HepG2 (cell line): Measurements from ENCODE around the gene EPB41L2. TPM values are rescaled to one million over a fixed set of nuclear protein-coding genes. Genes with fewer than 3 reads are reported as not detected.

ENCODE experiments used
- ATF1 ChIP-seq: IDR thresholded peaks from 2 replicates; pipeline ENCODE4 v1.6.1; 2016; ENCODE audit warnings: mild to moderate bottlenecking, control low read depth
- CREM ChIP-seq, 2 experiments: sonication (generic) in 1 of 2; formaldehyde crosslinking in 1 of 2; IDR thresholded peaks; 2 replicates each; pipeline versions ENCODE4 v1.4.0 to v1.6.1; 2016 to 2020; ENCODE audit warnings: antibody characterized with exemption in 1 of 2, mild to moderate bottlenecking in 1 of 2, missing genetic modification reagents in 1 of 2
- HIVEP1 ChIP-seq: sonication (generic); formaldehyde crosslinking; IDR thresholded peaks from 2 replicates; pipeline ENCODE4 v1.4.0; 2020; ENCODE audit warnings: mild to moderate bottlenecking, missing genetic modification reagents
- KLF6 ChIP-seq: IDR thresholded peaks from 2 replicates; pipeline ENCODE4 v1.8.0; 2016; ENCODE audit warnings: missing biosample characterization, missing genetic modification reagents
- MAF1 ChIP-seq: sonication (generic); formaldehyde crosslinking; IDR thresholded peaks from 2 replicates; pipeline ENCODE4 v1.5.0; 2020; ENCODE audit warnings: missing genetic modification reagents, borderline replicate concordance
- RARG ChIP-seq: sonication (generic); formaldehyde crosslinking; IDR thresholded peaks from 2 replicates; pipeline ENCODE4 v1.4.0; 2020; ENCODE audit warnings: low read depth, mild to moderate bottlenecking, missing genetic modification reagents
- RCOR2 ChIP-seq: IDR thresholded peaks from 2 replicates; pipeline ENCODE4 v1.6.1; 2016; ENCODE audit warnings: missing biosample characterization, missing genetic modification reagents
- SMYD3 ChIP-seq: sonication (generic); formaldehyde crosslinking; IDR thresholded peaks from 2 replicates; pipeline ENCODE4 v1.8.1; 2023; ENCODE audit warnings: mild to moderate bottlenecking, missing genetic modification reagents
- SRSF9 ChIP-seq: fragments of 200-400 bp; formaldehyde crosslinking; IDR thresholded peaks from 2 replicates; pipeline ENCODE4 v1.6.1; 2018; ENCODE audit warnings: borderline replicate concordance, mild to moderate bottlenecking, low read depth, low read length; ENCODE audit not compliant: insufficient read depth, poor library complexity, severe bottlenecking
- TP53 ChIP-seq: sonication (generic); formaldehyde crosslinking; conservative IDR thresholded peaks from 2 replicates; pipeline ENCODE4 v1.4.0; 2020; ENCODE audit warnings: missing genetic modification reagents
- ZNF451 ChIP-seq: sonication (generic); formaldehyde crosslinking; IDR thresholded peaks from 2 replicates; pipeline ENCODE4 v1.5.0; 2020; ENCODE audit warnings: mild to moderate bottlenecking, missing genetic modification reagents
- ZNF674 ChIP-seq: sonication (generic); formaldehyde crosslinking; IDR thresholded peaks from 2 replicates; pipeline ENCODE4 v1.5.0; 2020; ENCODE audit warnings: low read depth, mild to moderate bottlenecking, missing genetic modification reagents
- ZNF83 ChIP-seq: sonication (generic); formaldehyde crosslinking; IDR thresholded peaks from 2 replicates; pipeline ENCODE4 v1.4.0; 2020; ENCODE audit warnings: missing genetic modification reagents, mild to moderate bottlenecking, borderline replicate concordance
- polyA plus RNA-seq, 8 experiments: library from polyadenylated mRNA; depleted of rRNA in 3 of 8; stranded (reverse) in 7 of 8; unstranded in 1 of 8; fragments of >200 nt; fragmentation: Illumina TruSeq in 4 of 8; extraction: Trizol in 4 of 8; gene quantifications; 2 replicates each; pipeline versions ENCODE4 v1.2.1 to v1.2.3, GENCODE V29; 2011 to 2016; ENCODE audit warnings: low read depth in 4 of 8, missing spikeins in 1 of 8, mixed read lengths in 1 of 8; ENCODE audit not compliant: insufficient read depth in 1 of 8
- total RNA-seq, 5 experiments: library from RNA; depleted of rRNA; stranded (reverse); fragments of >200 nt; fragmentation: Illumina TruSeq; extraction: Trizol; gene quantifications; 2 replicates each; pipeline ENCODE4 v1.2.3, GENCODE V29; 2016; ENCODE audit warnings: low read depth in 1 of 5
- TF ChIP-seq, protein P1 (sequence below): IDR thresholded peaks from 2 replicates; pipeline ENCODE4 v1.6.1; 2016; ENCODE audit warnings: missing compliant biosample characterization, missing genetic modification reagents, borderline replicate concordance
- TF ChIP-seq, protein P2 (sequence below): IDR thresholded peaks from 2 replicates; pipeline ENCODE4 v1.6.1; 2016; ENCODE audit warnings: missing genetic modification reagents, missing compliant biosample characterization
- TF ChIP-seq, protein P3 (sequence below): sonication (generic); formaldehyde crosslinking; IDR thresholded peaks from 2 replicates; pipeline ENCODE4 v1.8.1; 2023; ENCODE audit warnings: mild to moderate bottlenecking, moderate library complexity, missing genetic modification reagents
- TF ChIP-seq, protein P4 (sequence below): sonication (generic); formaldehyde crosslinking; IDR thresholded peaks from 2 replicates; pipeline ENCODE4 v1.4.0; 2020; ENCODE audit warnings: missing genetic modification reagents
- TF ChIP-seq, protein P5 (sequence below): fragments of 450-650 bp; IDR thresholded peaks from 2 replicates; pipeline ENCODE4 v1.6.1; 2017
- TF ChIP-seq, protein P6 (sequence below): sonication (generic); formaldehyde crosslinking; IDR thresholded peaks from 2 replicates; pipeline ENCODE4 v1.9.0; 2021; ENCODE audit warnings: missing genetic modification reagents, borderline replicate concordance

EPB41L2 gene
- total and polyA plus RNA-seq, 2 of the 13 experiments (the other 11 are each of a cell fraction or from before 2014, with no cell fraction given) = 41.7 to 56.4 TPM

DNA sequence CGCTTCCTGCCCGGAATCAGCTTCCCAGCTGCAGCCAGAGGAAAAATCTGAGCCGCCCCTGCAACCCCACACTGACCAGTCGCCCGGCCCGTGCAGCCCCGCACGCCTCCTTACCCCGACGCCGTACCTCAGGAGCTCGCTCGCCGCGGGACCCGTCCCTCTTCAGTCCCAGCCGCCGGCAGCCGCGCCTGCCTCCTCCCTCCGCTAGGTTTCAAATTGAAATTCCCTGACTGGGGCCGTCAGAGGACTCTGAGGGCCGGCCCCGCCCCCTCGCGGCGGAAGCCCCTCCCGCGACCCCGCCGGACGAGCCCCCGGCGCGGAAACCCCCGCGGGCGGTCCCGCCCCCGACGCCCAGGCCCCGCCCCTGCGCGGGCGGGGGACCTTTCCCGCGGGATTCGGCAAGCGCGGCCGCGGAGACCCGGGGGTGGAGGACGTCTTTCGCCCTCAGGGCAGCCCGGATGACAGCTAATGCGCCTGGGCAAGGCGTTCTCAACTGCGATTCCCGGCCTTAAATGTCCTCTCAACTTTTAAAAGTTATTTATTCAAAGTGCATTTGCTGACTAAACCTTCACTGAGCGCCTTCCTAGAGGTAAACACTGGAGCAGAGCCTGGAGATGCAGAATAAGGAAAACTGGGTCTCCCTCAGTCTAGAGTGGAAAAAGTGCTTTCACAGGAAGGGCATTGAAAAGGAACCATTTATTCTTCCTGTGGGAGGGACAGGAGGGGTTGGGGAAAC lies at the start of gene EPB41L2 (continued):
- peak; percentile 79; the same call in 1 of the 2 replicates for TF ChIP-seq KLF6 (CRISPR knock-in tag)
- TF ChIP-seq, protein P1, sequence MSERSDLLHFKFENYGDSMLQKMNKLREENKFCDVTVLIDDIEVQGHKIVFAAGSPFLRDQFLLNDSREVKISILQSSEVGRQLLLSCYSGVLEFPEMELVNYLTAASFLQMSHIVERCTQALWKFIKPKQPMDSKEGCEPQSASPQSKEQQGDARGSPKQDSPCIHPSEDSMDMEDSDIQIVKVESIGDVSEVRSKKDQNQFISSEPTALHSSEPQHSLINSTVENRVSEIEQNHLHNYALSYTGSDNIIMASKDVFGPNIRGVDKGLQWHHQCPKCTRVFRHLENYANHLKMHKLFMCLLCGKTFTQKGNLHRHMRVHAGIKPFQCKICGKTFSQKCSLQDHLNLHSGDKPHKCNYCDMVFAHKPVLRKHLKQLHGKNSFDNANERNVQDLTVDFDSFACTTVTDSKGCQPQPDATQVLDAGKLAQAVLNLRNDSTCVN = no peak
- TF ChIP-seq ZNF674 (CRISPR knock-in tag) = no peak
- no peak for TF ChIP-seq RARG (CRISPR knock-in tag)
- TF ChIP-seq MAF1 = 0 out of 2 replicates have a peak, but pooled peaks have one; percentile 9
- TF ChIP-seq HIVEP1 (CRISPR knock-in tag) = peak; percentile 17; the same call in 1 of the 2 replicates
- no peak for TF ChIP-seq SMYD3 (CRISPR knock-in tag)
- no peak for TF ChIP-seq ZNF451 (CRISPR knock-in tag)
- no peak for TF ChIP-seq ATF1 (CRISPR knock-in tag)
- TF ChIP-seq CREM (IDR thresholded peaks at IDR 0.05) = no peak
- no peak for TF ChIP-seq CREM (CRISPR knock-in tag; IDR thresholded peaks at IDR 0.05)
- TF ChIP-seq RCOR2 = no peak
- TF ChIP-seq, protein P2, sequence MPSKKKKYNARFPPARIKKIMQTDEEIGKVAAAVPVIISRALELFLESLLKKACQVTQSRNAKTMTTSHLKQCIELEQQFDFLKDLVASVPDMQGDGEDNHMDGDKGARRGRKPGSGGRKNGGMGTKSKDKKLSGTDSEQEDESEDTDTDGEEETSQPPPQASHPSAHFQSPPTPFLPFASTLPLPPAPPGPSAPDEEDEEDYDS (CRISPR knock-in tag) = peak; percentile 48
- TF ChIP-seq TP53 (CRISPR knock-in tag) = no peak
- no peak for TF ChIP-seq ZNF83 (CRISPR knock-in tag)
- TF ChIP-seq, protein P3, sequence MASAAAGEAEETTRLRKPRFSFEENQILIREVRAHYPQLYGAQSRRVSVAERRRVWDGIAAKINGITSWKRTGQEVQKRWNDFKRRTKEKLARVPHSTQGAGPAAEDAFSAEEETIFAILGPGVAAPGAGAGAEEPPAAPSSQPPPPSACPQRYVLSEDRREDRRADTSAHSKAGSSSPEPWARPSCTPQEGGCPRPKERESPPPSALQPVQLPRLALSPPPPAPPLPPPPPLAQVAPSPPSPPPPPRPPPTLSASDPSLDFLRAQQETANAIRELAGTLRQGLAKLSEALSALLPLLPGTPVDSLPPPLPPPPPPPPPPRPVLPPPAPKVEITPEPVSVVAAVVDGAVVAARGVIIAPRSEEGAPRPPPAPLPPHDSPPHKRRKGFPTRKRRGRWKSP = peak; percentile 75
- TF ChIP-seq, protein P4, sequence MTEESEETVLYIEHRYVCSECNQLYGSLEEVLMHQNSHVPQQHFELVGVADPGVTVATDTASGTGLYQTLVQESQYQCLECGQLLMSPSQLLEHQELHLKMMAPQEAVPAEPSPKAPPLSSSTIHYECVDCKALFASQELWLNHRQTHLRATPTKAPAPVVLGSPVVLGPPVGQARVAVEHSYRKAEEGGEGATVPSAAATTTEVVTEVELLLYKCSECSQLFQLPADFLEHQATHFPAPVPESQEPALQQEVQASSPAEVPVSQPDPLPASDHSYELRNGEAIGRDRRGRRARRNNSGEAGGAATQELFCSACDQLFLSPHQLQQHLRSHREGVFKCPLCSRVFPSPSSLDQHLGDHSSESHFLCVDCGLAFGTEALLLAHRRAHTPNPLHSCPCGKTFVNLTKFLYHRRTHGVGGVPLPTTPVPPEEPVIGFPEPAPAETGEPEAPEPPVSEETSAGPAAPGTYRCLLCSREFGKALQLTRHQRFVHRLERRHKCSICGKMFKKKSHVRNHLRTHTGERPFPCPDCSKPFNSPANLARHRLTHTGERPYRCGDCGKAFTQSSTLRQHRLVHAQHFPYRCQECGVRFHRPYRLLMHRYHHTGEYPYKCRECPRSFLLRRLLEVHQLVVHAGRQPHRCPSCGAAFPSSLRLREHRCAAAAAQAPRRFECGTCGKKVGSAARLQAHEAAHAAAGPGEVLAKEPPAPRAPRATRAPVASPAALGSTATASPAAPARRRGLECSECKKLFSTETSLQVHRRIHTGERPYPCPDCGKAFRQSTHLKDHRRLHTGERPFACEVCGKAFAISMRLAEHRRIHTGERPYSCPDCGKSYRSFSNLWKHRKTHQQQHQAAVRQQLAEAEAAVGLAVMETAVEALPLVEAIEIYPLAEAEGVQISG = peak; percentile 61
- TF ChIP-seq, protein P5, sequence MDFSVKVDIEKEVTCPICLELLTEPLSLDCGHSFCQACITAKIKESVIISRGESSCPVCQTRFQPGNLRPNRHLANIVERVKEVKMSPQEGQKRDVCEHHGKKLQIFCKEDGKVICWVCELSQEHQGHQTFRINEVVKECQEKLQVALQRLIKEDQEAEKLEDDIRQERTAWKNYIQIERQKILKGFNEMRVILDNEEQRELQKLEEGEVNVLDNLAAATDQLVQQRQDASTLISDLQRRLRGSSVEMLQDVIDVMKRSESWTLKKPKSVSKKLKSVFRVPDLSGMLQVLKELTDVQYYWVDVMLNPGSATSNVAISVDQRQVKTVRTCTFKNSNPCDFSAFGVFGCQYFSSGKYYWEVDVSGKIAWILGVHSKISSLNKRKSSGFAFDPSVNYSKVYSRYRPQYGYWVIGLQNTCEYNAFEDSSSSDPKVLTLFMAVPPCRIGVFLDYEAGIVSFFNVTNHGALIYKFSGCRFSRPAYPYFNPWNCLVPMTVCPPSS = no peak
- TF ChIP-seq, protein P6, sequence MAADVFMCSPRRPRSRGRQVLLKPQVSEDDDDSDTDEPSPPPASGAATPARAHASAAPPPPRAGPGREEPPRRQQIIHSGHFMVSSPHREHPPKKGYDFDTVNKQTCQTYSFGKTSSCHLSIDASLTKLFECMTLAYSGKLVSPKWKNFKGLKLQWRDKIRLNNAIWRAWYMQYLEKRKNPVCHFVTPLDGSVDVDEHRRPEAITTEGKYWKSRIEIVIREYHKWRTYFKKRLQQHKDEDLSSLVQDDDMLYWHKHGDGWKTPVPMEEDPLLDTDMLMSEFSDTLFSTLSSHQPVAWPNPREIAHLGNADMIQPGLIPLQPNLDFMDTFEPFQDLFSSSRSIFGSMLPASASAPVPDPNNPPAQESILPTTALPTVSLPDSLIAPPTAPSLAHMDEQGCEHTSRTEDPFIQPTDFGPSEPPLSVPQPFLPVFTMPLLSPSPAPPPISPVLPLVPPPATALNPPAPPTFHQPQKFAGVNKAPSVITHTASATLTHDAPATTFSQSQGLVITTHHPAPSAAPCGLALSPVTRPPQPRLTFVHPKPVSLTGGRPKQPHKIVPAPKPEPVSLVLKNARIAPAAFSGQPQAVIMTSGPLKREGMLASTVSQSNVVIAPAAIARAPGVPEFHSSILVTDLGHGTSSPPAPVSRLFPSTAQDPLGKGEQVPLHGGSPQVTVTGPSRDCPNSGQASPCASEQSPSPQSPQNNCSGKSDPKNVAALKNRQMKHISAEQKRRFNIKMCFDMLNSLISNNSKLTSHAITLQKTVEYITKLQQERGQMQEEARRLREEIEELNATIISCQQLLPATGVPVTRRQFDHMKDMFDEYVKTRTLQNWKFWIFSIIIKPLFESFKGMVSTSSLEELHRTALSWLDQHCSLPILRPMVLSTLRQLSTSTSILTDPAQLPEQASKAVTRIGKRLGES (CRISPR knock-in tag) = no peak
- no peak for TF ChIP-seq SRSF9
